Right atrium auricular region (tissue), 2 donors: ENCODE results near the gene TTC39A. TPM values are rescaled to one million over a fixed set of nuclear protein-coding genes. Genes with fewer than 3 reads are reported as not detected.
"Not testable (repeated sequence)": the region's sequence is repeated elsewhere in the genome, so short reads cannot be mapped to it uniquely, and the experiment has no call there.

Experiments used
- DNase-seq: peaks from one replicate; pipeline ENCODE4 v3.0.0-alpha.2; 2019; ENCODE audit warnings: low spot score
- H3K27ac ChIP-seq, 2 donors: fragments of 200-600 bp; sonication (generic); 1 replicate in 1 of 2; 2 replicates in 1 of 2; pipeline ENCODE4 v1.5.1; 2016 to 2019
- H3K27me3 ChIP-seq, 2 donors: fragments of 200-600 bp; sonication (generic); one replicate each; pipeline versions ENCODE4 v1.5.1 to v1.6.0; 2017 to 2019
- H3K36me3 ChIP-seq: fragments of 200-600 bp; sonication (generic); one replicate; pipeline ENCODE4 v1.5.1; 2016
- H3K4me1 ChIP-seq, 2 donors: fragments of 200-600 bp; sonication (generic); one replicate each; pipeline versions ENCODE4 v1.5.1 to v1.6.0; 2017 to 2019
- H3K4me3 ChIP-seq, 2 donors: fragments of 200-600 bp; sonication (generic); 1 replicate in 1 of 2; 2 replicates in 1 of 2; pipeline ENCODE4 v1.5.1; 2017 to 2019; ENCODE audit warnings: mild to moderate bottlenecking in 1 of 2, moderate library complexity in 1 of 2
- H3K9me3 ChIP-seq, 2 donors: fragments of 200-600 bp; sonication (generic); one replicate each; pipeline ENCODE4 v1.5.1; 2019
- CTCF ChIP-seq, 2 donors: fragments of 200-600 bp; sonication (generic); IDR thresholded peaks; one replicate each; pipeline ENCODE4 v1.5.1; 2019; ENCODE audit warnings: antibody characterized with exemption in 2 of 2
- total RNA-seq, 2 donors: library from RNA; depleted of rRNA; stranded (reverse); fragments of >200 nt; gene quantifications; one replicate each; pipeline ENCODE4 v1.1.0, GENCODE V29; 2016

The TTC39A gene
- total RNA-seq, 2 donors from 2014 or later, result 14.9 to 33.7 TPM

- Histone ChIP-seq H3K27me3 (no peaks in the 10 kb centered on the region), H3K27ac (peak overlapping the region in 1 of 2 donors; percentile 90)
- no peak for TF ChIP-seq CTCF (IDR thresholded peaks at IDR 0.05)
Observed at GRCh38 chr1:51328279-51328678, 2.1 kb downstream of the TTC39A start.

GRCh38 chr1:51327386-51327785 lies 3.0 kb downstream of the TTC39A start:
- peaks cover 0 to 27% of the 10 kb centered on the region in 2 donors for H3K4me1 ChIP-seq
- DNase-seq, result no peak
- peak overlapping the region; percentile 62 to 90 for H3K27ac ChIP-seq
- TF ChIP-seq CTCF (IDR thresholded peaks at IDR 0.05), result no peak
- H3K36me3 ChIP-seq, result no peaks in the 10 kb centered on the region
- no peaks in the 10 kb centered on the region for H3K27me3 ChIP-seq
- H3K9me3 ChIP-seq, result no peaks in the 10 kb centered on the region
- H3K4me3 ChIP-seq, result no peak overlapping the region

More at GRCh38 chr1:51328279-51328678, 2.1 kb downstream of the TTC39A start:
- Histone ChIP-seq H3K4me3 (no peak overlapping the region), H3K36me3 (no peaks in the 10 kb centered on the region), H3K4me1 (peaks cover 0 to 27% of the 10 kb centered on the region in 2 donors), H3K9me3 (no peaks in the 10 kb centered on the region)
- DNase-seq, result no peak

- H3K4me1 ChIP-seq, result peaks cover 0 to 26% of the 10 kb centered on the region in 2 donors
- DNase-seq, result no peak
- H3K9me3 ChIP-seq, result no peaks in the 10 kb centered on the region
- no peaks in the 10 kb centered on the region for H3K27me3 ChIP-seq
- peak overlapping the region; percentile 62 to 90 for H3K27ac ChIP-seq
- H3K4me3 ChIP-seq, result no peak overlapping the region
- no peaks in the 10 kb centered on the region for H3K36me3 ChIP-seq
- TF ChIP-seq CTCF (IDR thresholded peaks at IDR 0.05), result no peak
Observed at GRCh38 chr1:51326839-51327238, 3.5 kb downstream of the TTC39A start.

GRCh38 chr1:51325878-51326755 lies 4.2 kb downstream of the TTC39A start:
- H3K27ac ChIP-seq, result peak overlapping the region; percentile 62 to 90
- TF ChIP-seq CTCF (IDR thresholded peaks at IDR 0.05), result no peak
- no peaks in the 10 kb centered on the region for H3K36me3 ChIP-seq
- no peak overlapping the region for H3K4me3 ChIP-seq
- no peak for DNase-seq
- H3K9me3 ChIP-seq, result no peaks in the 10 kb centered on the region
- peaks cover 0 to 19% of the 10 kb centered on the region in 2 donors for H3K4me1 ChIP-seq
- no peaks in the 10 kb centered on the region for H3K27me3 ChIP-seq

- no peak for DNase-seq
- Histone ChIP-seq H3K4me3 (no peak overlapping the region), H3K36me3 (no peaks in the 10 kb centered on the region), H3K4me1 (peaks cover 0 to 13% of the 10 kb centered on the region in 2 donors), H3K27ac (peak overlapping the region; percentile 62 to 90), H3K27me3 (no peaks in the 10 kb centered on the region), H3K9me3 (no peaks in the 10 kb centered on the region)
- no peak for TF ChIP-seq CTCF (IDR thresholded peaks at IDR 0.05)
Observed at GRCh38 chr1:51325391-51325790, 5.0 kb downstream of the TTC39A start.

- not testable (repeated sequence) for H3K36me3 ChIP-seq, H3K27me3 ChIP-seq, DNase-seq, H3K4me3 ChIP-seq, H3K9me3 ChIP-seq
- Histone ChIP-seq H3K4me1 (peaks cover 0 to 12% of the 10 kb centered on the region in 2 donors), H3K27ac (peak overlapping the region in 1 of 2 donors; percentile 90)
Observed at GRCh38 chr1:51325011-51325385, 5.4 kb downstream of the TTC39A start.
